ENCODE measurements around the gene EP400.
A peak's percentile ranks its signal among the peaks of the same experiment; 100 is the strongest.
"Not testable (repeated sequence)": the region's sequence is repeated elsewhere in the genome, so short reads cannot be mapped to it uniquely, and the experiment has no call there.

Gene EP400

GRCh38 chr12:132102297-132102696 is 152.6 kb downstream of the EP400 start:
- DNase-seq: no peak

DNA sequence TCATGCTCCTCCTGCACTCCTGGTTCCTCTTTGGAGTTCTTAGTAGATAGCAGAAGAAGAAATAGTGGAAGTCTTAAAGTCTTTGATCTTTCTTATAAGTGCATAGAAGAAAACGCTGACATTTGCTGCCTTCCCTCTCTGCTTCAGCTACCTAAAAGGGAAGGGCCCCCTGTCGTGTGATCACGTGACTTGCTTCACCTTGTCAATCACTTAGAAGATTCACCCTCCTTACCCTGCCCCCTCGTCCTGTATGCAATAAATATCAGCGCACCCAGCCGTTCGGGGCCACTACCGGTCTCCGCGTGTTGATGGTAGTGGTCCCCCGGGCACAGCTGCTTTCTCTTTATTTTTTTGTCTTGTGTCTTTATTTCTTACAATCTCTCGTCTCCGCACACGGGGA is 153.3 kb downstream of the EP400 start:
- DNase-seq: not testable (repeated sequence)

GRCh38 chr12:132103542-132104308 is 154.0 kb downstream of the EP400 start:
- no peak for DNase-seq

DNA sequence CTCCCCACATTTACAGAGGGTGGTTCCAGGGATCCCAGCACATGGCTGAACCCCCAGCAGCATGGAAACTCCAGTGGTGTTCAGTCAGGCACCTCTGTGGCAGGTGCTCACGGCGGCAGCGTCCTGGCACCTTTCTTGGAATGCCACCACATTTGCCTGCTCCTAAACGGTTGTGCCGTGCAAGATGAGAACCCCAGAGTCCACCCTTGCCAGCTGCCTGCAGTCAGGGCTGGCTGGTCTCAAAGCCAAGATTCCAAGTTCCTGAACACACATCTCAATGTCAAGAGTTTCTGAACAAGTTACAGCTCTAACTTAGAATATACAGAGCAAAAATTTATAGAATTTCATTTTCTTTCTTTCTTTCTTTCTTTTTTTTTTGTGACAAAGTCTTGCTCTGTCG is 155.7 kb downstream of the EP400 start:
- DNase-seq: no peak

GRCh38 chr12:132106921-132107320 is 157.2 kb downstream of the EP400 start:
- no peak for DNase-seq

DNA sequence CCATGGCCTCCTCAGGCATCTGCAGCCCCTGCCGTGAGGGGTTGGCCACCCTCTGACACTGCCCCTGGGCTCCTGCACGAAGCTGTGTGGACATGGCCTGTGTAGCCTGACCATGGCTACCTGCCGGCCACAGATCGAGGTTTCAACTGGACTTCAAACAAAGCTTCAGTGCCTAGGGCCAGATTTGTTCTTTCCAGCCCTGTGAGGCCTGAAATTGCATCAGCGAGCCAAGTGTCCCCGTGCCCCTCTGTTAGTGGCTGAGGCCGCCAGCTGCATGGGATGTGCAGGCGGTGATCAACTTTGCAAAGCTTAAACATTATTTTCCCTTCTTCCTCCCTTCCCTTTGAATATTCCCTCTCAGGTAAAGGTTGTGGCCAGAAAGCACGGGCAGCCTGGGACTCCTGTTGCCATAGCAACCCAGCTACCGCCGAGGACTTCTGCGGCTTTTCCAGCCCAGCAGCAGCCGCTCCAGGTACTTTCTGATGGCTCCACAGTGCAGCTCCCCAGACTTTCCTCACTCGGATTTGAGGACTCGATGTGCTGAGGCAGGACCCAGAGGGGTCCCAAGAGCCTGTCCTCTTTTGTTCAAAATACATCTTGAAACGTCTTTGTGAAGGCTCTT is 158.6 kb downstream of the EP400 start:
- peak; percentile 39 for DNase-seq

GRCh38 chr12:132109741-132110140 is 160.0 kb downstream of the EP400 start:
- no peak for DNase-seq

- DNase-seq: no peak
These were observed 160.9 kb downstream of the EP400 start for GRCh38 chr12:132110677-132111076.

DNA sequence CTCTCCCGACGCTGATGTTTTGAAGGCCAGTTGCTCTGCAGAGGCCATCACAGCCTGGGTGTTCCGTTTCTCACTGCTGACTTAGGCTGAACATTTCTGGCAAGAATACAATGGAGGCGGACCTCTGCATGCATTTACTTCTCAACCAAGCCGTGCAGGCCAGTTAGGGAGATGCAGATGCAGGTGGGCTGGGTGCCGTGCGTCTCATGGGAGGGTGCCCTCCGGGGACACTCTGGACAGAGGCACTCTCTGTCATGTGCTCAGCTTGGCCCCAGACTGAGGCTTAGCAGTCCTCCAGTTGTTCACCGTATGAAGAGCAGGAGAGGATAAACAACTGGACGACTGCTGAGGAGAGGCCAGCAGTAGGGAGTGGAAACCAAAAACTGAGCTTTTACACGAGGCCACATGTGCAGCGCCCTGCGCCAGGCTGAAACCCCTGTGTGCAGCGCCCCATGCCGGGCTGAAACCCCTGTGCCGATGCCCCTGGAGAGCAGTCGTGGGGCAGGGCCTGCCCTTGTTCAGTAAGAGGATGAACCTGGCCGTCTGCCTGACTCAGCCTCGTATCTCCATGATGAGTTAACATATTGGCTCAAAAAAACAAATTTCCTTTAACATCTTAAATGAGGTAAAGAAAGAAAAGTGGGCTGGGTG is 162.0 kb downstream of the EP400 start:
- DNase-seq: no peak

GRCh38 chr12:132114667-132115066 is 164.9 kb downstream of the EP400 start:
- no peak for DNase-seq

DNA sequence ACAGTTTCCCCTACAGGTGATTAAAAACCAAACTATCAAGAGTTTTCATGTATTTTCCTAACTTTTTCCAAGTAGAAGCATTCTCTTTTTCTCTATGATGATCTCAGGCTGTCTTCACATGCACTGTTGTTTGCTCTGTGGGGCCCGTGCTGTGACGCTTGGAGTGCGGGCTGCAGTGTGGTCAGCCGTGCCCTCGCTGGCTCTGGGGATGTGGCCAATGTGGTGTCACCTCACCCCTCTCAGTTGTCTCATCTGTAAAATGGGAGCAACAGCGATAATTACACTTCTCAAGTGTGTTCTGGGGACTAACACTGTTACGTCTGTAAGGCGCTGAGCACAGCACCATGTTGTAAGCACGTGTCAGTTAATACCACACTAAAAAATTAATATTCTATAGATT is 165.8 kb downstream of the EP400 start:
- DNase-seq: no peak

DNA sequence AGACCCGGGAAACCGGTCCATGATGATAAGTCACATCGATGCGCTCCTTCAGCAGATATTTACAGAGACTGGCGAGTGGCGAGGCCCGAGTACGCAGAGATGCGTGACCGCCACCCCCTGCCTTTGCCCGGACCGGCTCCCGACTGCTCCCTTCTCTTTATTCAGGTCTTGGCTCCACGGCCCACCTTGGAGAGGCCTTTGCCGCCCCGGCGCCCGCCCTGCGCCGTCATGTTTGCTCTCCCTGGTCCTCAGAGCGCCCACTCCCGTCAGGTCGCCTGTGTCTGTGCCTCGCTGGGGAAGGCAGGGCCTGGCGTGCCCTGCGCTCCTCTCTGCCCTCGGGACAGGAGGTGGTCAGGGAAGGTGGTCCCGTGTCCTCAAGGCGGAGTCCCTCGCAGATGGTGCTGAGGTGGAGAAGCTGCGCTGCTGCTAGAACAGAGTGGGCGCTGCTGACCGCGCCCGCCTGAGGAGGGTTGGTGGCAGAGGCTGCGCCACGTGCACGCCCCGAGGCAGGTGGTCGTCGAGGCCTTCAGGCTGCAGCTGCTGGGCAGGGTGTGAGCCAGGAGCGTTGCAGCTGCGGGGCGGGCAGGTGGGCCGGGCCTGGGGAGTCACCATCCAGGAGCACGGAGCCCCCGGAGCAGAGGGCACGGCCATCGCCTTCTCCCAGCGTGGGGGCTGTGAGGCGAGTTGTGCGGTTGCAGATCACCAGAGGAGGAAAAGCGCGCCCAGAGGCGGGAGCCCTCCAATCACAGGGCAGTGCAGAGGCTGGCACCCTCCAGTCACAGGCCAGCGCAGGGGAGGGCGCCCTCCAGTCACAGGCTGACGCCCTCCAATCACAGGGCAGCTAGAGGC is 167.2 kb downstream of the EP400 start:
- no peak for DNase-seq

DNA sequence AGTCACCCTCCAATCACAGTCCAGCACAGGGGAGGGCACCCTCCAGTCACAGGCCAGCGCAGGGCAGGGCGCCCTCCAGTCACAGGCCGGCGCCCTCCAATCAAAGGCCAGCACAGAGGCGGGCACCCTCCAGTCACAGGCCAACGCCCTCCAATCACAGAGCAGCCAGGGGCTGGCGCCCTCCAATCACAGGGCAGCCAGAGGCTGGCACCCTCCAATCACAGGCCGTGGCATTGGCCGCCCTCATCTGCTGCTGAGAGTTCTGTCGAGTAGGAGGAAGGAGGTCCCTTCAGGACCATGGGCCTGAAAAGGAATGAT is 167.8 kb downstream of the EP400 start:
- DNase-seq: no peak

- no peak for DNase-seq
These were observed 169.1 kb downstream of the EP400 start for GRCh38 chr12:132118876-132119275.

- no peak for DNase-seq
These were observed 171.5 kb downstream of the EP400 start for GRCh38 chr12:132121283-132121682.

- no peak for DNase-seq
These were observed 174.4 kb downstream of the EP400 start for GRCh38 chr12:132123970-132124765.

- no peak for DNase-seq
These were observed 175.2 kb downstream of the EP400 start for GRCh38 chr12:132124766-132125425.

GRCh38 chr12:132125736-132126135 is 176.0 kb downstream of the EP400 start:
- DNase-seq: no peak

DNA sequence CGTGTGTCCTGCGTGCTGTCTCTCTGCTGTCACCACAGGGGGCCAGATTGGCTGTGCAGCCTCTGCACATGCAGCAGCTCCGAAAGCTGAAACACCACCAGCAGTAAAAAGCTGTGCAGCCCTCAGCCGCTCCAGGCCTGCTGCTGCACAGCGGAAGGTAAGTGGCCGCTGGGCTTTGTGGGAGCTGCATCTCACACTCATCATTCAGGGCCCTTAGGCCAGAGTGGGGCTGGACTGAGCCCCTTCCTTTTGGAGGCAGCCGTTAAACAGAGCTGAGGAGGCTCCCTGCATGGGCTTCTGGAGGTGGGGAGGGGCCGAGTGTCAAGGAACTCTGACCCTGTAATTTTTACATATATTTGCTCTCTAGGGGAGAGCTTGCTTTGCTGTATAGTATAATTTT is 177.3 kb downstream of the EP400 start:
- no peak for DNase-seq

GRCh38 chr12:132129007-132129406 is 179.3 kb downstream of the EP400 start:
- DNase-seq: no peak

GRCh38 chr12:132130690-132131089 is 180.9 kb downstream of the EP400 start:
- DNase-seq: no peak
